Muscle of arm (tissue), 12 donors: Measurements from ENCODE around the gene BRK1. TPM values are rescaled to one million over a fixed set of nuclear protein-coding genes. Genes with fewer than 3 reads are reported as not detected.
"Not testable (repeated sequence)": the region's sequence is repeated elsewhere in the genome, so short reads cannot be mapped to it uniquely, and the experiment has no call there.

Experiments used
- DNase-seq: peaks from one replicate; pipeline ENCODE4 v3.0.0-alpha.2; 2013
- polyA plus RNA-seq, 12 donors: library from polyadenylated mRNA; unstranded; fragments of 120-200 nt; gene quantifications; one replicate each; pipeline ENCODE4 v1.2.1, GENCODE V29; 2013; ENCODE audit not compliant: insufficient read length in 12 of 12

The BRK1 gene
- polyA plus RNA-seq, 12 donors = 106 to 195 (median 145) TPM; not detected in 1

GRCh38 chr3:10173926-10174435 lies 58.5 kb downstream of the BRK1 start:
- DNase-seq = peak; percentile 52

- not testable (repeated sequence) for DNase-seq
Measured at GRCh38 chr3:10175334-10175733, 59.9 kb downstream of the BRK1 start.

- DNase-seq = not testable (repeated sequence)
Measured at GRCh38 chr3:10176150-10176549, 60.7 kb downstream of the BRK1 start.

Other genes starting within 250 kb of the BRK1 start
- under 1 TPM in 9 of 12 donors, not detected in 3; 0.30 to 0.77 (median 0.46) TPM for gene CIDEC, start 235.4 kb upstream of the BRK1 start, polyA plus RNA-seq
- 10 to 100 TPM in 11 of 12 donors, not detected in 1; 17.2 to 33.7 (median 29.6) TPM for gene JAGN1, start 225.1 kb upstream of the BRK1 start, polyA plus RNA-seq
- gene IL17RE, start 212.8 kb upstream of the BRK1 start, polyA plus RNA-seq = 10 to 100 TPM in 2 of 12 donors, 1 to 10 TPM in 8, under 1 TPM in 1, not detected in 1; 0.96 to 67.6 (median 1.8) TPM
- gene IL17RC, start 198.6 kb upstream of the BRK1 start, polyA plus RNA-seq = 10 to 100 TPM in 11 of 12 donors, not detected in 1; 15.8 to 42.8 (median 23.4) TPM
- gene CRELD1, start 181.8 kb upstream of the BRK1 start, polyA plus RNA-seq = 10 to 100 TPM in 11 of 12 donors, not detected in 1; 22.1 to 47.0 (median 31.3) TPM
- 1 to 10 TPM in 9 of 12 donors, under 1 TPM in 1, not detected in 2; 0.88 to 4.2 (median 1.8) TPM for gene PRRT3, start 163.3 kb upstream of the BRK1 start, polyA plus RNA-seq
- 10 to 100 TPM in 11 of 12 donors, not detected in 1; 33.9 to 49.8 (median 40.2) TPM for gene EMC3, start 128.8 kb upstream of the BRK1 start, polyA plus RNA-seq
- gene FANCD2, start 89.2 kb upstream of the BRK1 start, polyA plus RNA-seq = 100 to 1,000 TPM in 1 of 12 donors, 10 to 100 TPM in 5, 1 to 10 TPM in 6; 5.2 to 124 (median 10.0) TPM
- under 1 TPM in 1 of 12 donors, not detected in 11; 0.56 TPM for gene FANCD2OS, start 7.4 kb upstream of the BRK1 start, polyA plus RNA-seq
- gene VHL, start 26.1 kb downstream of the BRK1 start, polyA plus RNA-seq = 10 to 100 TPM in 11 of 12 donors, not detected in 1; 42.0 to 57.4 (median 46.9) TPM
- gene IRAK2, start 49.2 kb downstream of the BRK1 start, polyA plus RNA-seq = 1 to 10 TPM in 2 of 12 donors, under 1 TPM in 8, not detected in 2; 0.49 to 1.3 (median 0.78) TPM
- gene TATDN2, start 132.8 kb downstream of the BRK1 start, polyA plus RNA-seq = 10 to 100 TPM in 11 of 12 donors, not detected in 1; 16.5 to 25.2 (median 21.1) TPM
- 1 to 10 TPM in 5 of 12 donors, under 1 TPM in 5, not detected in 2; 0.27 to 1.8 (median 1.0) TPM for gene GHRL, start 177.3 kb downstream of the BRK1 start, polyA plus RNA-seq
- 100 to 1,000 TPM in 6 of 12 donors, 10 to 100 TPM in 5, not detected in 1; 92.1 to 130 (median 107) TPM for gene SEC13, start 205.4 kb downstream of the BRK1 start, polyA plus RNA-seq